ENCODE measurements around the gene SNAPC5. TPM values are rescaled to one million over a fixed set of nuclear protein-coding genes. Genes with fewer than 3 reads are reported as not detected.
"Not testable (repeated sequence)": the region's sequence is repeated elsewhere in the genome, so short reads cannot be mapped to it uniquely, and the experiment has no call there.

The SNAPC5 gene
- total RNA-seq, 1 experiment from 2014 or later = 17.1 TPM

DNA sequence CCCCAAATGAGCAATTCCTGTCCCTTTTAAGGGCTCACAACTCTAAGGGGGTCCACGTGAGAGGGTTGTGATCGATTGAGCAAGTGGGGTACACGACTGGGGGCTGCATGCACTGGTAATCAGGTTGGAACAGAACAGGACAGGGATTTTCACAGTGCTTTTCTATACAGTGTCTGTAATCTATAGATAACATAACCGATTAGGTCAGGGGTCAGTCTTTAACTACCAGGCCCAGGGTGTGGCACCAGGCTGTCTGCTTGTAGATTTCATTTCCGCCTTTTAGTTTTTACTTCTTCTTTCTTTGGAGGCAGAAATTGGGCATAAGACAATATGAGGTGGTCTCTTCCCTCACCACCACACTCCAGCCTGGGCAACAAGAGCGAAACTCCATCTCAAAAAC lies 32.3 kb downstream of the SNAPC5 start:
- DNase-seq (ENCODE audit: low spot score); in situ Hi-C loops (cut with HindIII; ENCODE audit: low sequenced_read_pairs): not testable (repeated sequence)

DNA sequence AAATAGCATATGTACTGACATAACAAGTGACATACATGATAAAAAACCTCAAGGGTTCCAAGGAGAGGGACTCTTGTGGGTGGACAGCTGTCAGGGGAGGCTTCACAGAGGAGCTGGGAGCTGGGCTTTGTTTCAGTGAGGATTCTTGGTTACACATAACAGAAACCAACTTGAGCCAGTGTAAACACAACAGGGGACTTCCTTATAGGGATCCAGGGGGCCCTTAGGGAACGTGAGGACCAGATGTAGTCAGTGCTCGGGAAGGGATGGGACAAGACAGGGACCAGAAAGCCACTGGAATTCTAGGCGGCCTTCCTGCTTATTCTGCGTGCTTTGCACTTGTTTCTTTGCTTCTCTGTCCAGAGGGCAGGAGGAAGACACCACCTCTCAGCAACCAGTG lies 34.9 kb downstream of the SNAPC5 start:
- in situ Hi-C loops (cut with HindIII; ENCODE audit: low sequenced_read_pairs) = no loop called here
- DNase-seq (ENCODE audit: low spot score) = no peak

DNA sequence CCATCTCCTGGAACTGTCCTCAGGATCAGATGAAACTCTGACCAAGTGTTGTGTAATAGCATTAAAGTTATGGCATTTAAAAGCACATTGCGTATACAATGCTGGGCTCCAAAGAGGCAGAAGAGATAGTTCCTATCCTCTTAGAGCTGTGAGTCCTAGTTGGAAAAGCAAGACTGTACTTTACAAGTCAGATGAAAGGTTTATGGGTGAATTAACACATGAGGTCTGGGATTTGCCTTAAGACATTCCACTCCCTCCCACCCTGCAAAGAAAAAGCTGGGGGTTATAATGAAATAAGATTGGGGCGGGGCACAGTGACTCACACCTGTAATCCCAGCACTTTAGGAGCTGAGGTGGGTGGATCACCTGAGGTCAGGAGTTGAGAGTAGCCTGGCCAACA lies 35.6 kb downstream of the SNAPC5 start:
- in situ Hi-C loops (cut with HindIII; ENCODE audit: low sequenced_read_pairs) = no loop called here
- no peak for DNase-seq (ENCODE audit: low spot score)

DNA sequence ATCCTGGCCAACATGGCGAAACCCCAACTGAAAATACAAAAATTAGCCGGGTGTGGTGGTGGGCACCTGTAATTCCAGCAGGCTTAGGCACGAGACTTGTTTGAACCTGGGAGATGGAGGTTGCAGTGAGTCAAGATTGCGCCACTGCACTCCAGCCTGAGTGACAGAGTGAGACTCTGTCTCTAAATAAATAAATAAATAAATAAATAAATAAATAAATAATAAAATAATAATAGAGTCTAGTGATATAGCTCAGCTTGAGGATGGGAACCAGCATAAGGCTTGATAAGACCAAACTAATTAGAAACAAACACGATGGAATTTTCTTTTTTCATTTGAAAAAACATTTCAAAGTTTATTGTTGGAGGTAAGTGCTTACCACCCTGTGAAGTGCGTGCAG lies 36.3 kb downstream of the SNAPC5 start:
- DNase-seq (ENCODE audit: low spot score); in situ Hi-C loops (cut with HindIII; ENCODE audit: low sequenced_read_pairs): not testable (repeated sequence)

GRCh38 chr15:66459818-66460615 lies 37.5 kb downstream of the SNAPC5 start:
- DNase-seq (ENCODE audit: low spot score) = no peak
- in situ Hi-C loops (cut with HindIII; ENCODE audit: low sequenced_read_pairs) = no loop called here

GRCh38 chr15:66456211-66456610 lies 41.4 kb downstream of the SNAPC5 start:
- in situ Hi-C loops (cut with HindIII; ENCODE audit: low sequenced_read_pairs) = no loop called here

GRCh38 chr15:66454143-66454542 lies 43.4 kb downstream of the SNAPC5 start:
- no peak for DNase-seq (ENCODE audit: low spot score)
- in situ Hi-C loops (cut with HindIII; ENCODE audit: low sequenced_read_pairs) = no loop called here

More at GRCh38 chr15:66456211-66456610, 41.4 kb downstream of the SNAPC5 start:
- DNase-seq (ENCODE audit: low spot score) = no peak

GRCh38 chr15:66452971-66453580 lies 44.5 kb downstream of the SNAPC5 start:
- DNase-seq (ENCODE audit: low spot score) = peak; percentile 64

GRCh38 chr15:66452420-66452819 lies 45.1 kb downstream of the SNAPC5 start:
- no peak for DNase-seq (ENCODE audit: low spot score)
- in situ Hi-C loops (cut with HindIII; ENCODE audit: low sequenced_read_pairs) = no loop called here

More at GRCh38 chr15:66452971-66453580, 44.5 kb downstream of the SNAPC5 start:
- in situ Hi-C loops (cut with HindIII; ENCODE audit: low sequenced_read_pairs) = no loop called here

Other genes starting within 250 kb of the SNAPC5 start
- 1.9 and 2.4 TPM in 2 replicates for gene MEGF11, start 244.0 kb downstream of the SNAPC5 start, total RNA-seq (2014; rRNA removed; shearing (Covaris generic))
- gene DIS3L, start 204.2 kb downstream of the SNAPC5 start, total RNA-seq (2014; rRNA removed; shearing (Covaris generic)) = 22.0 and 57.8 TPM in 2 replicates
- gene TIPIN, start 141.1 kb downstream of the SNAPC5 start, total RNA-seq (2014; rRNA removed; shearing (Covaris generic)) = 19.3 and 44.8 TPM in 2 replicates
- gene MAP2K1, start 110.8 kb downstream of the SNAPC5 start, total RNA-seq (2014; rRNA removed; shearing (Covaris generic)) = 5.3 and 13.9 TPM in 2 replicates
- gene RPL4, start 7.1 kb upstream of the SNAPC5 start, total RNA-seq (2014; rRNA removed; shearing (Covaris generic)) = 10,569 and 10,667 TPM in 2 replicates
- 34.1 and 49.7 TPM in 2 replicates for gene ZWILCH, start 7.6 kb upstream of the SNAPC5 start, total RNA-seq (2014; rRNA removed; shearing (Covaris generic))
- gene LCTL, start 68.2 kb upstream of the SNAPC5 start, total RNA-seq (2014; rRNA removed; shearing (Covaris generic)) = 0.07 TPM in 1 of 2 replicates, not detected in the other
- 84.0 and 102 TPM in 2 replicates for gene SMAD6, start 204.5 kb upstream of the SNAPC5 start, total RNA-seq (2014; rRNA removed; shearing (Covaris generic))

Measured in G401 (cell line).